GM19043 (cell line): ENCODE results near the gene LRTM2.

Experiments
- ATAC-seq: cut with Tn5 transposase; IDR thresholded peaks from one replicate; pipeline ENCODE4 v1.9.1; 2021; ENCODE audit warnings: low read depth; ENCODE audit not compliant: unreplicated experiment

The LRTM2 gene

GRCh38 chr12:1797011-1797901 is 23.1 kb upstream of the LRTM2 start:
- ATAC-seq = no peak

DNA sequence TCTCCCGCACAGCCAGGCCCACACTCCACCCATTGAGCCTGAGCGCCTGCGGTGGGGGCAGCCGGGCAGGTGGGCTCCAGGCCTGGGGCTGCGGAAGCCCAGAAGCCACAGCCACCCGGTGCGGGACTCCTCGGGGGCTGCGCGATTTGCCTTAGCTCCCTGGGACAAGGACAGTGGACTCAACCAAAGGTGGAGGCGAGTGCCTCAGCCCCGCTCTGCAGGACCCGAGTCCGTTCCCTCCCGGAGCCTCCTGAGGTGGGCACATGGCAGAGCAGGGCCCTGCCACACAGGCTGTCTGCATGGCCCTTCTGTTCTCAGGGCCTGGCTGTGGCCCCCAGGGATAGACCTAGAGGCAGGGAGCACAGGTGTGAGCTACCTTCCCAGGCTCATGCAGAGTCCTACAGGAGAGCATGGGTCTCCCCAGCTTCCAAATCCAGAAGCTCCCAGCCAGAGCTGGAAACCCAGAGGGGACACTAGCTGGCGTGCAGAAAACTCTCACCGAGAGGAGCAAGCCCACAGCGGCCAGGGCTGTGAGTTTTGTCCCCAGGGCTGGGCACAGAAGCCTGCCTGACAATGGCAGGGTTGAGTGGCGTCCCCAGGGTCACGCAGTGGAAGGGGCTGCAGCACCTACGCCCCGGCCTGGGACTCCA is 22.2 kb upstream of the LRTM2 start:
- no peak for ATAC-seq

GRCh38 chr12:1798641-1799020 is 21.7 kb upstream of the LRTM2 start:
- no peak for ATAC-seq

DNA sequence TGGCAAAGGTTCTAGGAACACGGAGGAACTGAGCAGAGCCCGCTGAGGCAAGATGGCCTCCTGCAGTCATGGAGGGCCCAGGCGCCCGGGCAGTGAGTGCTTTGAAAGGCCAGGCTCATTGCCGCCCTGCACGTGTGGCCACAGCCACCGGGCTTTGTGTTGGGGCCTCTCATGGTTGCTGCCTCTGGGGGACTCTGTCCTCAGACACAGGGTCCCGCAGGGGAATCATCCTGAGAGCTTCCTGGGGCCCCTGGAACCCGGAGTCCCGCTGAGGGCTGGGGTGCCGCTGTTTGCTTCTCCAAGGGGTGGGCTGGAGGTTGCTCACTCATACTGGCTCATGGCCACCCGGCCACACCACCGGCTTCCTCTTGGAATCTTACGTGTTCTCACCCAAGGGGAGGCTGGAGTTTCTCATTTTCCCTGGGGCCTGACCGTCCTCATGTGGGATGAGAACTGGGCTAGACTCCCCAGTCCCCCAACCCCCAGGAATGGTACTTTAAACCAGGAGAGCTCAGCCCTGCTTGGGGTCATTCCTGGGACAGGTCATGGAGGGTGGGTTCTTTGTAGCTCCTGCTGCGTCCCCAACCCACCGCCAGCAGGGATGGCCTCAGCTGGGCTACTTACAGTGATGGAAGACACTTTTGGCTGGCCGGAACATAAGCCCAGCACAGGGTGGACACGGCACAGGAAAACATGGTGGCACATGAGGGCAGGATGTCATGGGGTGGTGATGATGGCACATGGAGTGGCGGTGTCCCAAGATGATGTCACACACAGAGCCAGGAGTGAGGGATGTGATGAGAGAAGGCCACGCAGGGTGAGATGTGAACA is 21.1 kb upstream of the LRTM2 start:
- ATAC-seq = no peak

DNA sequence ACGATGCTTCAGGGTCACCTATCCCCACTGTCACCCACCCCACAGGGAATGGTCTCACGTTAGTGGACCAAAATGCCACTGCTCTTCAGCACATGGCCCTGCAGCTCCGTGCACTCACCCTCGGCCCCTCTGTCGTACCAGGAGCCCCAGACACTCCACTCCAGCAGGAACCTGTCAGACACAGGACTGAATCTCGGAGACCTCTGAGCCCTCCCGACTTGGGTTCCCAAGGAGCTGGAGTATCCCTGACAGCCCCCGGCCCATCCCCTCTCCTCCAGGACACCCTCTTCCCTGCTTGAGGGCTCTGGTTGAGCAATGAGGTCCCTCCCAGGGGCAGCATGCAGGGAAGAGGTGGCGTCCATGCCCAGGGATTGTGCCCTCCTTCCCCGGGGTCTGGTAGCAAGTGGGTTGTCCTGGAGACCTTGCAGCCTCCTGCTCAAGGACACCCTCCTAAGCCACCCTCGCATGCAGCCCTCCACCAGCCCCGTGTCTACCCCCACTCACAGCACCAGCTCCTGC is 20.4 kb upstream of the LRTM2 start:
- ATAC-seq = no peak

DNA sequence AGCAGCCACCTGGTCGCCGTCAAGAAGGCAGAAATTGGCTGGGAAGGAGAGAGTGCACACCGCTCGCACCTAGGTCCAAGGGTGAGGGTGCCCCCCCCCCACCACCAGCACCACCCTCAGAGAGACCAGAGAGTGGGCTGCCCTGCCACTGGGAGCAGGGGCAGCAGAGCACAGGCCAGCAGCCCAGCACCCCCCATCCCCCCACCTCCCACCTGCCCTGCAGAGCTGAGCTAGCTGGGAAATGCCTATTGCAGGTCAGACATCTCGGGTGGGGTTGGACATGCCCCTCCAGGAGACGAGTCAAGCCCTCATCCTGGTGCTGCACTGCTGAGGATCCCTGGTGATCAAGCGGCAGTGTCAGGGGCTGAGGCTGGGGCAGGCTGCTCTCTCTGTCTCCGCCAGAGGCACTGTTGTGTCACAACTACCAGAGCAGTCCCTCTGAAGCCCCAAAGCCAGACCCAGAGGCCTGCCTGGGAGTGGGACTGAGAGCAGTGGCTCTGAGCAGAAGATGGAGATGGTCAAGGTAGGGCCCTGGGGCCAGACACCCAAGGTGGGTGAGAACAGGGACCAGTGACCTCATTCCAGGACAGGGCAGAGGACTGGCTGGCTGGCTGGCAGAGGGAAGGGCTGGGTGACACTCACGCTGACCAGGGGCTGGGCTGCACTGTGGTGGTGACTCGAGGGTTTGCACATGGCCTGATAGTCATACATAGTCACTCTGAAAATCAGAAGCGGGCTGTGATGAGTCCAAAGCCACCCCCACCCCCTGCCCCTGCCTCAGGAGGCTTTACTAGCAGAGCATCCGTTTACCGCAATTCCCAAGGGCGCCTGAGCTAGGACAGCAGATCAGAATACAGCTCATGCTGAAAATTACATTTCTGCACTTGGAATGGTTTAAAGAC is 19.7 kb upstream of the LRTM2 start:
- no peak for ATAC-seq

DNA sequence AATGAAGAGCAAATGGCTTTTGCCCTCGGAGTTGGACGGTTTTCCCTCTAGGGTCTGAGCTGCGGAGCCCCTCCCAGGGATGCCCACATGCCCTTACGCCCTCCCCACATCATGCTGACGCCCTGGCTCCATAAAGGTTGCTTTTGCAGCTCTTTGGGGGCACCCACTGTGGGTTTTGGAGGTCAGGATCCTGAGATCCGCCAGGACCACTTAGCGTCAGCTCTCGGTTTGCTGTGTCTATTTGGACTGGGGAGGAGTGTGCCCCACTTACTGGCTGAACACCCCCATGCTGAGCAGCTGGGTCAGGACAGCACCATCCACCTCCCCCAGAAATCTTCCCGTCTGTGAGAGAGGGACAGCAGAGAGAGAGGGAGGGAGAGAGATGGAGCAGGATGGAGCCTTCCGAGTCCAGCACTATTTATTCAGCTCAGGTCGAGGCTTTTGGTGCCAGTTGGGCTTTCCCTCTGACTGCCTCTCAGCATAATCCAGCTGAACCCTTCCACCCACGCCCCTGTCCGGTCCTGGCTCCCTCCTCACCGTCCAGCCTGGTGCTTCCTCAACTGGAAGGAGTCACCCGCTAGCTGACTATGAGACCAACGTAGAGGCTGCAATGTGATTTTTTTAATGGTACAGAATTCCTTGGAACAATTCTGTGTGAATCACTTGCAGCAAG is 18.9 kb upstream of the LRTM2 start:
- ATAC-seq = no peak

GRCh38 chr12:1803736-1804135 is 16.6 kb upstream of the LRTM2 start:
- ATAC-seq = no peak

- peak; percentile 90 for ATAC-seq
These were observed 15.6 kb upstream of the LRTM2 start for GRCh38 chr12:1804545-1805332.

GRCh38 chr12:1805441-1806081 is 14.8 kb upstream of the LRTM2 start:
- no peak for ATAC-seq

DNA sequence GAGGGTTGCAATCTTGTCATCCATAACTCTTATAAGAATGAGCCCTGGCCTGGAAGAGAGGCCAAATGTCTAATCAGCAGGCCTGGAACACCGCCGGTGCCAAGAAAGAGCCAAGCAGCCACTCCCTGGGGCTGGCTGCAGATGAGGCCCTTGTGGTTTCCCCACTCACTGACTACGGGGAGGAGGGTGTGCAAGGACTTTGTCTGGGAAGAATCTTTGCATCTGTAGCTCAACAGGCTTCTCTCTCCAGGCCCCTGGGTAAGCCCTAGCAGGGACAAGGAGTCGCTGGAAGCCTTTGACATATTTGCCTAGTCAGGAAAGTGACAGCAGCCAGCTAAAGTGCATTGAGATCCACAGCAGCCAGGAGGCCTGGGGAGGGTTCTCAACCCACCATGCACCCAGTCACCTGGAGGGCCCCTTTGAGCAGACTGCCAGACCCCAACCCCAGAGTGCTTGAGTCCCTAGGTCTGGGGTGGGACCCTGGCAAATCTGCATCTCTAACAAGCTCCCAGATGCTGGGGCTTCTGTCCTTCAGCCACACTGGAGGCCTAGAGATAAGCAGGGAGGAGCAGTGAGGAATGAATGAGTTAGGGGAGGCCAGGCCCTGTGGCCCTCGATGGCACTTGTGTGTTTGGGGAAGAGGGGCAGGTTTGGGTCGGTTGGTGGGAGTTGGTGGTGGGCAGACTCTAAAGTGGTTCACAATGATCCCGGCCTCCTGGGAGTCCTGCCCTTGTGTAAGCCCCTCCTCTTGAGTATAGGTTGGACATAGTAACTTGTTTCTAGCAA is 13.9 kb upstream of the LRTM2 start:
- no peak for ATAC-seq

DNA sequence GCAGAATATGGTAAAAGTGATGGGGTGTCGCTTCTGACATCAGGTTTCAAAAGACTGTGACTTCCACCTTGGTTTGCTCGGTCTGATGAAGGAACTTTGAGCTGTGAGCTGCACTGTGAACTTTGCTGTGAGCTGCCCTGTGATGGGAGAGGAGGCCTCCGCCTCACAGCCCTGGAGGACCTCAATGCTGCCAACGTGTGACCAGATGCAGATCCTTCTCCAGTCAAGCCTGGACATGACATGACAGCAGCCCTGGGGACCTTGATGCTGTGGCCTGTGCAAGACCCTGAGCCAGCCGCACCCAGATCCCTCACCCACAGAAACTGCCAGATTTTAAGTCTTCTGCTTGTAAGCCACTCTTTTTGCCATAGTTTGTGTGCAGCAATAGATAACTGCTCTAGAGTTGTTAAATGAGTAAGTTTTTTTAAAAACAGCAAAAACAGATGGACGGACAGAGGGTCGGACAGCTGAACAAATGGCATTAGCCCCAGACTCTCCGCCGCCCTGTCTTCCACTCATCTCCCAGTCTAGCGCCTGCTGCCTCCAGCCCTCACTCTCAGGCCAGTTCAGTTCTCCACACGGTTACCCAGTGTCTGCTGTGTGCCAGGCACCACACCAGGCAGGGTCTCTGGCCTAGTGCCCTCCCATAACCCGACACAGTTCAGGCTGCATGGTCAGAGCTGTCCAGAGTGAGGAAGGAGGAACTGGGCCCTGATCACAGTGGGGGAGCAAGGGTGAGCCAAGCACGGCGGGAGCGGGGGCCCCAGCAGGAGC is 13.1 kb upstream of the LRTM2 start:
- ATAC-seq = no peak

DNA sequence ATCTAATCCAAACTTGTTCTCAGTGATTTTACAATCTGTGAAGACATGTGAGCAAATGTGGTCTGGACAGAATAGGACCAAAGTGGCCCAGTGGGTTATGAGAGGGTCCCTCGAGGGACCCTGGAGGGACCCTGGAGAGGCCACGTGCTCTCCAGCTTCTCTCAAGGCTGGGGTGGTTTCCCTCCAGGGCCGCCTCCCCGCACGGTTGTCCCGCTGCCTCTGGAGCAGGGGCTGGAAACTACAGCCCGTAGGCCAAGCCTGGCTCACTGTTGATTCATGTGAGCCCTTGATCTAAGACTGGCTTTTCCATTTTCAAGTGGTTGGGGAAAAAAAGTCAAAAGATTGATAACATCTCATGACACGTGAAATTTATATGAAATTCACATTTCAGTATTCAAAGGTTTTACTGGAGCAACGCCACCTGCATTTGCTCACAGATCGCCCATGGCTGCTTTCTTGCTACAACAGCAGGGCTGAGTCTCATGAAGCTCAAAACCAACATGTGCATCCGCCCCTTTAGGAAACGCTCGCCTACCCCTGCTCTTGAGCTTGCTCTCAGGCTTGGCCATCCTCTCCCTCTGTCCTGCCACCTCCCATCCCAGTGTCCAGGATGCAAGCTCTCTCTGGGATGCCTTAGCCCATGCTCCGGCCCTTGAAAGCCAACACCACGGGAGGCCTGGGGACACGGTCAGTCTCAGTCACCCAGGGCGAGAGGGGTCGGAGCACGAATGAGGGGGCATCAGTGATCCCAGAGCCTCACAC is 12.1 kb upstream of the LRTM2 start:
- ATAC-seq = no peak

- no peak for ATAC-seq
These were observed 11.4 kb upstream of the LRTM2 start for GRCh38 chr12:1808798-1809480.

- no peak for ATAC-seq
These were observed 10.7 kb upstream of the LRTM2 start for GRCh38 chr12:1809591-1810190.
